Neural cell (in vitro differentiated cells): ENCODE results near the gene PTPN1. TPM values are rescaled to one million over a fixed set of nuclear protein-coding genes. Genes with fewer than 3 reads are reported as not detected.

Experiments
- H2AFZ ChIP-seq: fragments of 200-600, 300-800 bp; sonication (generic), shearing (Covaris generic); 2 replicates; pipeline ENCODE4 v1.6.0; 2014; ENCODE audit warnings: low read depth, mild to moderate bottlenecking, antibody characterized with exemption, low read length, moderate library complexity
- H3F3A ChIP-seq: fragments of 200-600 bp; shearing (Covaris generic); 2 replicates; pipeline ENCODE4 v1.6.1; 2016; ENCODE audit warnings: mild to moderate bottlenecking, moderate library complexity, mixed read lengths, antibody characterized with exemption, low read length; ENCODE audit not compliant: insufficient read depth, poor library complexity, severe bottlenecking
- H3K27ac ChIP-seq: fragments of 200-600, 300-800 bp; sonication (generic), shearing (Covaris generic); 2 replicates; pipeline ENCODE4 v1.5.1; 2014; ENCODE audit warnings: mild to moderate bottlenecking, low read length, moderate library complexity
- H3K27me3 ChIP-seq: fragments of 300-800, 200-600 bp; sonication (generic), shearing (Covaris generic); 2 replicates; pipeline ENCODE4 v1.6.0; 2014; ENCODE audit warnings: mild to moderate bottlenecking, low read depth, low read length, moderate library complexity; ENCODE audit not compliant: insufficient read depth
- H3K36me3 ChIP-seq: fragments of 300-800, 200-600 bp; sonication (generic), shearing (Covaris generic); 2 replicates; pipeline ENCODE4 v1.5.1; 2014; ENCODE audit warnings: mild to moderate bottlenecking, antibody characterized with exemption, low read length, moderate library complexity; ENCODE audit not compliant: insufficient read depth
- H3K4me2 ChIP-seq: fragments of 300-800, 200-600 bp; sonication (generic), shearing (Covaris generic); 2 replicates; pipeline ENCODE4 v1.6.0; 2014; ENCODE audit warnings: mild to moderate bottlenecking, low read length
- H3K4me3 ChIP-seq: fragments of 300-800, 200-600 bp; sonication (generic), shearing (Covaris generic); 2 replicates; pipeline ENCODE4 v1.5.1; 2014; ENCODE audit warnings: mild to moderate bottlenecking, low read length, moderate library complexity
- H3K79me2 ChIP-seq: fragments of 200-600 bp; shearing (Covaris generic); replicated peaks from 2 replicates; pipeline ENCODE4 v1.6.0; 2014; ENCODE audit warnings: mild to moderate bottlenecking, low read length, moderate library complexity; ENCODE audit not compliant: insufficient read depth
- H3K9ac ChIP-seq: fragments of 300-800, 200-600 bp; sonication (generic), shearing (Covaris generic); 2 replicates; pipeline ENCODE4 v1.6.1; 2016; ENCODE audit warnings: mild to moderate bottlenecking, low read length, mixed read lengths
- H3K9me2 ChIP-seq: fragments of 200-600 bp; shearing (Covaris generic); 2 replicates; pipeline ENCODE4 v1.6.1; 2016; ENCODE audit warnings: mild to moderate bottlenecking, low read length, mixed read lengths; ENCODE audit not compliant: insufficient read depth
- H3K9me3 ChIP-seq: fragments of 200-600, 300-800 bp; sonication (generic), shearing (Covaris generic); 2 replicates; pipeline ENCODE4 v1.6.1; 2016; ENCODE audit warnings: mild to moderate bottlenecking, mixed run types, low read length, moderate library complexity, mixed read lengths
- H4K20me1 ChIP-seq: fragments of 200-600 bp; shearing (Covaris generic); 2 replicates; pipeline ENCODE4 v1.6.1; 2016; ENCODE audit warnings: mild to moderate bottlenecking, mixed run types; ENCODE audit not compliant: insufficient read depth
- EP300 ChIP-seq: fragments of 450-650 bp; conservative IDR thresholded peaks from 2 replicates; pipeline ENCODE4 v1.6.1; 2014; ENCODE audit warnings: antibody characterized with exemption, mild to moderate bottlenecking, moderate library complexity; ENCODE audit not compliant: poor library complexity, severe bottlenecking
- EZH2 ChIP-seq: fragments of 200-600, 300-800 bp; shearing (Covaris generic), sonication (generic); IDR thresholded peaks from 2 replicates; pipeline ENCODE4 v1.6.1; 2014; ENCODE audit warnings: antibody characterized with exemption, low read length, borderline replicate concordance, mild to moderate bottlenecking; ENCODE audit not compliant: insufficient read depth, poor library complexity, severe bottlenecking
- MXI1 ChIP-seq: fragments of 450-650 bp; conservative IDR thresholded peaks from 2 replicates; pipeline ENCODE4 v1.6.1; 2014; ENCODE audit warnings: antibody characterized with exemption, mild to moderate bottlenecking; ENCODE audit not compliant: poor library complexity, severe bottlenecking
- POLR2AphosphoS5 ChIP-seq: IDR thresholded peaks from 2 replicates; pipeline ENCODE4 v1.6.1; 2012
- RAD21 ChIP-seq: fragments of 450-650 bp; conservative IDR thresholded peaks from 2 replicates; pipeline ENCODE4 v1.6.1; 2014; ENCODE audit warnings: antibody characterized with exemption, mild to moderate bottlenecking, moderate library complexity
- REST ChIP-seq: IDR thresholded peaks from 2 replicates; pipeline ENCODE4 v1.6.1; 2012; ENCODE audit warnings: borderline replicate concordance
- SMC3 ChIP-seq: fragments of 450-650 bp; conservative IDR thresholded peaks from 2 replicates; pipeline ENCODE4 v1.6.1; 2014; ENCODE audit warnings: antibody characterized with exemption, mild to moderate bottlenecking, moderate library complexity; ENCODE audit not compliant: poor library complexity
- TAF1 ChIP-seq: IDR thresholded peaks from 2 replicates; pipeline ENCODE4 v1.6.1; 2012; ENCODE audit warnings: low read depth
- polyA plus RNA-seq: library from polyadenylated mRNA; depleted of rRNA; stranded (reverse); fragments of >200 nt; gene quantifications from 2 replicates; pipeline ENCODE4 v1.2.3, GENCODE V29; 2014
- small RNA-seq, 3 experiments: library from RNA; depleted of rRNA; stranded (forward); fragments of <200 nt; gene quantifications; one replicate each; pipeline ENCODE3, GENCODE V24; 2012
- TF ChIP-seq, protein P1 (sequence below): fragments of 450-650 bp; IDR thresholded peaks from 2 replicates; pipeline ENCODE4 v1.5.1; 2014; ENCODE audit warnings: antibody characterized with exemption, mild to moderate bottlenecking, moderate library complexity; ENCODE audit not compliant: poor library complexity, severe bottlenecking

The PTPN1 gene
- polyA plus RNA-seq, 1 donor from 2014 or later = 48.1 TPM

GRCh38 chr20:50634191-50634590 lies 124.0 kb downstream of the PTPN1 start:
- H3K4me3 ChIP-seq = no peak overlapping the region
- H4K20me1 ChIP-seq = no peaks in the 10 kb centered on the region
- no peak overlapping the region for H3K9ac ChIP-seq
- no peak overlapping the region for H3K27ac ChIP-seq
- TF ChIP-seq REST = no peak
- no peak for TF ChIP-seq MXI1
- TF ChIP-seq SMC3 = no peak
- no peak for TF ChIP-seq RAD21
- TF ChIP-seq TAF1 = no peak
- no peak for TF ChIP-seq EZH2
- TF ChIP-seq EP300 = no peak
- TF ChIP-seq, protein P1, sequence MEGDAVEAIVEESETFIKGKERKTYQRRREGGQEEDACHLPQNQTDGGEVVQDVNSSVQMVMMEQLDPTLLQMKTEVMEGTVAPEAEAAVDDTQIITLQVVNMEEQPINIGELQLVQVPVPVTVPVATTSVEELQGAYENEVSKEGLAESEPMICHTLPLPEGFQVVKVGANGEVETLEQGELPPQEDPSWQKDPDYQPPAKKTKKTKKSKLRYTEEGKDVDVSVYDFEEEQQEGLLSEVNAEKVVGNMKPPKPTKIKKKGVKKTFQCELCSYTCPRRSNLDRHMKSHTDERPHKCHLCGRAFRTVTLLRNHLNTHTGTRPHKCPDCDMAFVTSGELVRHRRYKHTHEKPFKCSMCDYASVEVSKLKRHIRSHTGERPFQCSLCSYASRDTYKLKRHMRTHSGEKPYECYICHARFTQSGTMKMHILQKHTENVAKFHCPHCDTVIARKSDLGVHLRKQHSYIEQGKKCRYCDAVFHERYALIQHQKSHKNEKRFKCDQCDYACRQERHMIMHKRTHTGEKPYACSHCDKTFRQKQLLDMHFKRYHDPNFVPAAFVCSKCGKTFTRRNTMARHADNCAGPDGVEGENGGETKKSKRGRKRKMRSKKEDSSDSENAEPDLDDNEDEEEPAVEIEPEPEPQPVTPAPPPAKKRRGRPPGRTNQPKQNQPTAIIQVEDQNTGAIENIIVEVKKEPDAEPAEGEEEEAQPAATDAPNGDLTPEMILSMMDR = no peak
- no peak for TF ChIP-seq POLR2AphosphoS5
- no peak overlapping the region for H3K4me2 ChIP-seq
- H3K9me3 ChIP-seq = no peaks in the 10 kb centered on the region
- no peaks in the 10 kb centered on the region for H3K9me2 ChIP-seq
- no peaks in the 10 kb centered on the region for H3K79me2 ChIP-seq
- no peaks in the 10 kb centered on the region for H3K36me3 ChIP-seq
- H3F3A ChIP-seq = no peaks in the 10 kb centered on the region
- H3K27me3 ChIP-seq = no peaks in the 10 kb centered on the region
- H2AFZ ChIP-seq = no peak overlapping the region

Small RNA genes within 50 kb of the gene (small RNA-seq; reads per million reads assigned to genes)
- 0 reads per million in 3 experiments for gene COX6CP2
- gene MIR1302-5 = 0 reads per million in 3 experiments
- 0 reads per million in 3 experiments for gene MIR645
- 0 to 1.2 (median 0) reads per million in 3 experiments for gene RF00019

Other genes starting within 250 kb of the PTPN1 start
- gene RIPOR3, start 181.2 kb downstream of the PTPN1 start, polyA plus RNA-seq = not detected in 2 replicates
- 5.9 and 7.0 TPM in 2 replicates for gene PARD6B, start 221.2 kb downstream of the PTPN1 start, polyA plus RNA-seq